ENCODE results near the gene STAC2. TPM values are rescaled to one million over a fixed set of nuclear protein-coding genes. Genes with fewer than 3 reads are reported as not detected.

STAC2 gene
- total RNA-seq, 6 donors from 2014 or later, result 0.24 to 1.1 (median 0.48) TPM; not detected in 2

DNA sequence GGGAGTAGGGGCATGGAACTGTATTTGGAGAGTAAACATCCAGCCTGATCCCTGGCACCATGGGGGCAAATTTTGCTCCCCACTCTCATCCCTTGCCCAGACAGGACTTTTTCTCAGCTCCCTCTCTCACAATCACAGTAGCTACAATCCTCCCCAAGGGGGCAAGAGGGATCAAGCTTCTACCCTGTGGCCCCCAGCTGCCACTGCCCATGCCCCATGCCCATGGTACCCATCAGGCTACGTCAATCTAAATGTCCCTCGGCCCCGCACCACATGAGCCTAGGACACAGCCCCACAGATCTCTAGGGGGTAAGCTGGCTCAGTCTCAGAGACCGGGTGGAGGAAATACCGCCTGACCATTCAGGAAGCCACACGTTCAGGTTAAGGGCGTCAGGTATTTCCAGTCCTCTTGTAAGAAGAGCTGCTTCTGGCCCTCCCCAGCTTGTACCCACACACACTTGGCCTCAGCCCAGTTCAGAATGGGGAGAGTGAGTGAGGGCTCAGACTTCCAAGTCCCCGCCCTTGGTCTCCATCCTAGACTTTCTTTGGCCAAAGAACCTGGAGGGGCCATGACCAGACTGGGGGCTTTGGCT, 30.1 kb downstream of the STAC2 start:
- H3K27me3 ChIP-seq, result no peaks in the 10 kb centered on the region
- H3K9me3 ChIP-seq, result no peaks in the 10 kb centered on the region
- peaks cover 27 to 56% (median 40%) of the 10 kb centered on the region in 4 donors for H3K4me1 ChIP-seq
- ATAC-seq (ENCODE audit: low FRiP score in 2 of 2) (peak in 1 of 2 donors; percentile 67), DNase-seq (peak in 1 of 2 donors; percentile 86)
- H3K4me3 ChIP-seq, result peak overlapping the region in 3 of 4 donors; percentile 58 to 98 (median 88)
- TF ChIP-seq EP300 (IDR thresholded peaks at IDR 0.05), result peak in 1 of 4 donors; percentile 25
- TF ChIP-seq POLR2A (IDR thresholded peaks at IDR 0.05), result peak in 1 of 4 donors; percentile 49
- peak in 1 of 2 donors; percentile 58 for TF ChIP-seq POLR2AphosphoS5 (IDR thresholded peaks at IDR 0.05)
- TF ChIP-seq CTCF (IDR thresholded peaks at IDR 0.05), result no peak
- peaks cover 2 to 39% (median 18%) of the 10 kb centered on the region in 4 donors for H3K36me3 ChIP-seq
- peak overlapping the region; percentile 45 to 98 (median 82) for H3K27ac ChIP-seq
- WGBS, 2 donors, result 55 to 58% methylated on average over 6 to 8 of the region's 8 CpGs

GRCh38 chr17:39194985-39195524, 30.7 kb downstream of the STAC2 start:
- H3K4me1 ChIP-seq, result peaks cover 27 to 54% (median 40%) of the 10 kb centered on the region in 4 donors
- H3K27ac ChIP-seq, result peak overlapping the region; percentile 45 to 98 (median 82)
- H3K4me3 ChIP-seq, result peak overlapping the region in 3 of 4 donors; percentile 26 to 98 (median 88)
- DNase-seq (peak in 1 of 2 donors; percentile 61), ATAC-seq (ENCODE audit: low FRiP score in 2 of 2) (no peak)
- H3K36me3 ChIP-seq, result peaks cover 3 to 45% (median 23%) of the 10 kb centered on the region in 4 donors
- H3K27me3 ChIP-seq, result no peaks in the 10 kb centered on the region
- 57 to 65% methylated on average over 8 to 10 of the region's 10 CpGs for WGBS, 2 donors
- H3K9me3 ChIP-seq, result no peaks in the 10 kb centered on the region
- peak in 1 of 4 donors; percentile 22 for TF ChIP-seq POLR2A (IDR thresholded peaks at IDR 0.05)
- TF ChIP-seq POLR2AphosphoS5 (IDR thresholded peaks at IDR 0.05), result no peak

- DNase-seq (peak; percentile 72 to 84), ATAC-seq (ENCODE audit: low FRiP score in 2 of 2) (peak; percentile 29 to 41)
- peaks cover 5 to 52% (median 30%) of the 10 kb centered on the region in 4 donors for H3K36me3 ChIP-seq
- 64 to 69% methylated on average over 16 to 20 of the region's 20 CpGs for WGBS, 2 donors
- TF ChIP-seq CTCF (IDR thresholded peaks at IDR 0.05) (peak in 3 of 6 experiments; percentile 14 to 36 (median 24)), POLR2AphosphoS5 (IDR thresholded peaks at IDR 0.05) (no peak), POLR2A (IDR thresholded peaks at IDR 0.05) (no peak), EP300 (IDR thresholded peaks at IDR 0.05) (no peak)
- no peaks in the 10 kb centered on the region for H3K27me3 ChIP-seq
- peak overlapping the region in 3 of 4 donors; percentile 26 to 98 (median 88) for H3K4me3 ChIP-seq
- peaks cover 24 to 51% (median 38%) of the 10 kb centered on the region in 4 donors for H3K4me1 ChIP-seq
- H3K9me3 ChIP-seq, result no peaks in the 10 kb centered on the region
- H3K27ac ChIP-seq, result peak overlapping the region; percentile 9 to 98 (median 82)
These were observed 31.4 kb downstream of the STAC2 start for GRCh38 chr17:39194089-39194984.

DNA sequence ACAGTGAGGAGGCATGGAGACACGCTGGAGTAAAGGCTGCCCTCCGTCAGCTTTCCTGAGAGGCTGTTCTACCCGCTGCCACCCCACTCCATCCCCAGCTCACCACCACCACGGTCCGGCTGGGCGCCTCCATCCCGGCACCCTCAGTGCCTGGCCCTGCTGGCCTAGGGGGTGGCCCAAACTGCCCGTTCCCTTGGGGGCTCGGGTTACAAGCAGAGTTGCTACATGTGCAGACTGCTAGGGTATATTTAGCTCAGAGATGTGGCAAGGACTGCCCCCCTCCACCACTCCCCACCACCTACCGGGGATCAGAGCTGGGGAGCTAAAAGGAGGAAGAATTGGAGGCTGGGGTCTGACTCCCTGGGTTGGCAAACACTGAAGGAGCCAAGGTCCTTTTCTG, 32.4 kb downstream of the STAC2 start:
- no peaks in the 10 kb centered on the region for H3K9me3 ChIP-seq
- peaks cover 17 to 44% (median 31%) of the 10 kb centered on the region in 4 donors for H3K4me1 ChIP-seq
- 84 to 94% methylated on average over 4 to 10 of the region's 10 CpGs for WGBS, 2 donors
- ATAC-seq (ENCODE audit: low FRiP score in 2 of 2), result no peak
- peaks cover 5 to 62% (median 37%) of the 10 kb centered on the region in 4 donors for H3K36me3 ChIP-seq
- TF ChIP-seq POLR2AphosphoS5 (IDR thresholded peaks at IDR 0.05), result no peak
- no peak for TF ChIP-seq POLR2A (IDR thresholded peaks at IDR 0.05)
- no peak for TF ChIP-seq CTCF (IDR thresholded peaks at IDR 0.05)
- no peak for TF ChIP-seq EP300 (IDR thresholded peaks at IDR 0.05)
- H3K4me3 ChIP-seq, result no peak overlapping the region
- H3K27me3 ChIP-seq, result no peaks in the 10 kb centered on the region
- H3K27ac ChIP-seq, result no peak overlapping the region
- DNase-seq, result no peak

DNA sequence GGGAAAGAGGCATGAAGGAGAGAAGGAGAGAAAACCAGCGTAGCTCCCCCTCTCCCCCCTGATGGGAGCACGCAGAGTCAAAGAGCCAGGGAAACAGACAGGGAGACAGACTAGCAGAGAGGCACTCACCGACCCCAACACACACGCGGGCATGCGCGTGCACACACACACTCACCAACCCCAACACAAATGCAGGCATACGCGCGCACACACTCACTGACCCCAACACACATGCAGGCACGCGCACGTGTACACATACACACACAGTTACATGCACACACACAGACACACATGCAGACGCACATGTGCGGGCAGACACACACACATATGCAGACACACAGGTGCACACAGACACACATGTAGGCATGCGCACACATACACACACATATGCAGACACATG, 32.8 kb downstream of the STAC2 start:
- Histone ChIP-seq H3K36me3 (peaks cover 5 to 66% (median 41%) of the 10 kb centered on the region in 4 donors), H3K9me3 (no peaks in the 10 kb centered on the region), H3K27ac (no peak overlapping the region), H3K4me3 (no peak overlapping the region), H3K4me1 (peaks cover 13 to 39% (median 27%) of the 10 kb centered on the region in 4 donors), H3K27me3 (no peaks in the 10 kb centered on the region)
- TF ChIP-seq POLR2A (IDR thresholded peaks at IDR 0.05) (no peak), POLR2AphosphoS5 (IDR thresholded peaks at IDR 0.05) (no peak), CTCF (IDR thresholded peaks at IDR 0.05) (no peak), EP300 (IDR thresholded peaks at IDR 0.05) (no peak)
- ATAC-seq (ENCODE audit: low FRiP score in 2 of 2), result no peak
- WGBS, 2 donors, result 94 to 96% methylated on average over 16 of the region's 16 CpGs
- DNase-seq, result no peak

Measured in upper lobe of left lung (tissue), 6 donors.